HepG2 (cell line): ENCODE data around the gene SCAF4. TPM values are rescaled to one million over a fixed set of nuclear protein-coding genes. Genes with fewer than 3 reads are reported as not detected.

Source experiments
- ATAC-seq: fragments of 200-7000 bp; cut with Tn5 transposase; 3 replicates; pipeline ENCODE4 v1.9.1; 2020; ENCODE audit warnings: mild to moderate bottlenecking, moderate library complexity
- BruUV-seq: library from RNA; stranded (reverse); fragments of 400-500 nt; replicated peaks from 2 replicates; lab custom pipeline; 2021; lab: Mats Ljungman, UMichigan
- CTCF ChIA-PET: fragments of 300-600 bp; formaldehyde crosslinking; extraction: SDS; loops from one replicate; lab custom pipeline; 2021; ENCODE audit warnings: low total read pairs, inconsistent platforms, low intra/inter-chr PET ratio; lab: Yijun Ruan, JAX
- POLR2A ChIA-PET: fragments of 350-600 bp; sonication (Branson Sonifier 250); formaldehyde crosslinking; loops from one replicate; lab custom pipeline; 2020; ENCODE audit warnings: antibody characterized with exemption, inconsistent platforms; lab: Yijun Ruan, JAX
- DNase-seq: peaks from one replicate; pipeline ENCODE4 v3.0.0-alpha.2; 2015; ENCODE audit warnings: low spot score
- FAIRE-seq: peaks from 3 replicates; lab custom pipeline; 2011; peaks lifted over from hg19 to GRCh38; lab: Jason Lieb, UNC
- H2AFZ ChIP-seq: one replicate; pipeline ENCODE4 v1.6.1; 2011; ENCODE audit warnings: low read length, inconsistent platforms
- H3K27ac ChIP-seq: fragments of 300-600 bp; 3 replicates; pipeline ENCODE4 v1.8.0; 2011; ENCODE audit warnings: mixed run types, mild to moderate bottlenecking, mixed read lengths, low read length, inconsistent platforms; ENCODE audit not compliant: insufficient read depth; ENCODE audit errors: extremely low read length
- H3K27me3 ChIP-seq, 2 experiments: fragments of 200-600 bp in 1 of 2; 2 replicates in 1 of 2; 3 replicates in 1 of 2; pipeline versions ENCODE4 v1.6.0 to v1.8.0; 2011; ENCODE audit warnings: low read length in 2 of 2, mild to moderate bottlenecking in 2 of 2, moderate library complexity in 2 of 2, inconsistent platforms in 1 of 2; ENCODE audit not compliant: insufficient read depth in 2 of 2, control insufficient read depth in 1 of 2
- H3K36me3 ChIP-seq, 2 experiments: fragments of 200-600 bp in 1 of 2; replicated peaks in 1 of 2; 2 replicates in 1 of 2; 3 replicates in 1 of 2; pipeline versions ENCODE4 v1.5.1 to v1.8.0; 2011; ENCODE audit warnings: low read length in 2 of 2, inconsistent platforms in 1 of 2; ENCODE audit not compliant: insufficient read depth in 2 of 2, control insufficient read depth in 1 of 2
- H3K4me1 ChIP-seq: 2 replicates; pipeline ENCODE4 v1.5.1; 2012; ENCODE audit warnings: low read length, inconsistent platforms; ENCODE audit not compliant: insufficient read depth
- H3K4me2 ChIP-seq: 2 replicates; pipeline ENCODE4 v1.6.0; 2011; ENCODE audit warnings: low read depth, low read length, inconsistent platforms
- H3K4me3 ChIP-seq, 3 experiments: fragments of 200-600 bp in 1 of 3; sonication (generic), shearing (Covaris generic) in 1 of 3; replicated peaks in 1 of 3; 2 replicates each; pipeline ENCODE4 v1.5.1; 2011 to 2016; ENCODE audit warnings: low read length in 3 of 3, inconsistent platforms in 2 of 3, low read depth in 2 of 3, mild to moderate bottlenecking in 2 of 3, control low read depth in 1 of 3, mixed read lengths in 1 of 3; ENCODE audit not compliant: insufficient read depth in 1 of 3
- H3K79me2 ChIP-seq: one replicate; pipeline ENCODE4 v1.6.1; 2011; ENCODE audit warnings: low read length, inconsistent platforms; ENCODE audit not compliant: insufficient read depth
- H3K9ac ChIP-seq: 2 replicates; pipeline ENCODE4 v1.6.0; 2011; ENCODE audit warnings: mild to moderate bottlenecking, low read depth, low read length, inconsistent platforms; ENCODE audit not compliant: insufficient read depth
- H3K9me3 ChIP-seq: 2 replicates; pipeline ENCODE4 v1.5.1; 2012; ENCODE audit warnings: mild to moderate bottlenecking, low read length
- H4K20me1 ChIP-seq: 2 replicates; pipeline ENCODE4 v1.6.0; 2011; ENCODE audit warnings: inconsistent platforms, mild to moderate bottlenecking, low read length, moderate library complexity; ENCODE audit not compliant: insufficient read depth
- ASH2L ChIP-seq: fragments of 300-600, 200-600 bp; sonication (generic); IDR thresholded peaks from 2 replicates; pipeline ENCODE4 v1.7.0; 2017; ENCODE audit warnings: low read depth, mild to moderate bottlenecking, moderate library complexity, mixed read lengths, low read length; ENCODE audit not compliant: insufficient read length
- GABPA ChIP-seq, 2 experiments: IDR thresholded peaks; 2 replicates each; pipeline ENCODE4 v1.6.1; 2011 to 2016; ENCODE audit warnings: low read depth in 2 of 2, low read length in 1 of 2, missing biosample characterization in 1 of 2, missing genetic modification characterization in 1 of 2
- HOXA7 ChIP-seq: sonication (generic); formaldehyde crosslinking; IDR thresholded peaks from 2 replicates; pipeline ENCODE4 v1.8.1; 2022; ENCODE audit warnings: mild to moderate bottlenecking, missing genetic modification reagents, moderate library complexity
- MBNL3 ChIP-seq: fragments of 250-450 bp; sonication (Bioruptor Pico); conservative IDR thresholded peaks from 2 replicates; pipeline ENCODE4 v1.8.0; 2022; ENCODE audit warnings: mild to moderate bottlenecking, inconsistent platforms
- MEIS2 ChIP-seq: sonication (generic); formaldehyde crosslinking; IDR thresholded peaks from 2 replicates; pipeline ENCODE4 v1.9.0; 2021; ENCODE audit warnings: mild to moderate bottlenecking, missing genetic modification reagents
- NFYB ChIP-seq: sonication (generic); formaldehyde crosslinking; IDR thresholded peaks from 2 replicates; pipeline ENCODE4 v1.4.0; 2020; ENCODE audit warnings: missing genetic modification reagents
- PRDM10 ChIP-seq: sonication (generic); formaldehyde crosslinking; IDR thresholded peaks from 2 replicates; pipeline ENCODE4 v1.4.0; 2020; ENCODE audit warnings: low read depth, missing genetic modification reagents
- TGIF2 ChIP-seq: IDR thresholded peaks from 2 replicates; pipeline ENCODE4 v1.6.1; 2016; ENCODE audit warnings: control low read depth, missing compliant biosample characterization
- TSC22D2 ChIP-seq: sonication (generic); formaldehyde crosslinking; IDR thresholded peaks from 2 replicates; pipeline ENCODE4 v1.5.1; 2020; ENCODE audit warnings: missing genetic modification reagents, mild to moderate bottlenecking, borderline replicate concordance
- ZBTB10 ChIP-seq: sonication (generic); formaldehyde crosslinking; IDR thresholded peaks from 2 replicates; pipeline ENCODE4 v1.4.0; 2020; ENCODE audit warnings: missing genetic modification reagents, borderline replicate concordance
- ZBTB44 ChIP-seq: sonication (generic); formaldehyde crosslinking; IDR thresholded peaks from 2 replicates; pipeline ENCODE4 v1.4.0; 2020; ENCODE audit warnings: missing genetic modification reagents
- ZFP1 ChIP-seq: IDR thresholded peaks from 2 replicates; pipeline ENCODE4 v1.6.1; 2016
- ZNF124 ChIP-seq: sonication (generic); formaldehyde crosslinking; IDR thresholded peaks from 2 replicates; pipeline ENCODE4 v1.4.0; 2020; ENCODE audit warnings: missing genetic modification reagents
- ZNF232 ChIP-seq: sonication (generic); formaldehyde crosslinking; IDR thresholded peaks from 2 replicates; pipeline ENCODE4 v1.4.0; 2020; ENCODE audit warnings: missing genetic modification reagents, borderline replicate concordance
- ZNF432 ChIP-seq: sonication (generic); formaldehyde crosslinking; IDR thresholded peaks from 2 replicates; pipeline ENCODE4 v1.5.0; 2020; ENCODE audit warnings: missing genetic modification reagents, mild to moderate bottlenecking, borderline replicate concordance
- ZNF550 ChIP-seq: sonication (generic); formaldehyde crosslinking; IDR thresholded peaks from 2 replicates; pipeline ENCODE4 v1.4.0; 2020; ENCODE audit warnings: mild to moderate bottlenecking, missing genetic modification reagents, borderline replicate concordance
- WGBS: methylation state at CpG from one replicate; pipeline ENCODE4 v1.1.6; 2017; ENCODE audit warnings: low lambda C conversion rate; 5-methylcytosine and 5-hydroxymethylcytosine counted together
- in situ Hi-C: cut with HindIII; loops from 2 replicates; pipeline ENCODE4 v1.10.0; 2017; ENCODE audit warnings: low pct_unique_long_range_greater_than_20kb; ENCODE audit not compliant: extremely low pct_ligation_motif_present
- intact Hi-C: fragments of 100-400 bp; cut with micrococcal nuclease; formaldehyde crosslinking; loops from one replicate; pipeline ENCODE4 v1.10.0; 2022; ENCODE audit not compliant: unreplicated experiment
- polyA plus RNA-seq, 8 experiments: library from polyadenylated mRNA; depleted of rRNA in 3 of 8; stranded (reverse) in 7 of 8; unstranded in 1 of 8; fragments of >200 nt; fragmentation: Illumina TruSeq in 4 of 8; extraction: Trizol in 4 of 8; gene quantifications; 2 replicates each; pipeline versions ENCODE4 v1.2.1 to v1.2.3, GENCODE V29; 2011 to 2016; ENCODE audit warnings: low read depth in 4 of 8, missing spikeins in 1 of 8, mixed read lengths in 1 of 8; ENCODE audit not compliant: insufficient read depth in 1 of 8
- total RNA-seq, 5 experiments: library from RNA; depleted of rRNA; stranded (reverse); fragments of >200 nt; fragmentation: Illumina TruSeq; extraction: Trizol; gene quantifications; 2 replicates each; pipeline ENCODE4 v1.2.3, GENCODE V29; 2016; ENCODE audit warnings: low read depth in 1 of 5

The SCAF4 gene
- total and polyA plus RNA-seq, 2 of the 13 experiments (the other 11 are each of a cell fraction or from before 2014, with no cell fraction given): 9.1 to 11.5 TPM

- no peak for TF ChIP-seq ZBTB10 (CRISPR knock-in tag)
- no peak for TF ChIP-seq ZFP1
Observed at GRCh38 chr21:31675960-31676359, 56.0 kb downstream of the SCAF4 start (continued).

- Histone ChIP-seq H3K9ac (no peak overlapping the region), H3K36me3 (peaks cover 3 to 29% of the 10 kb centered on the region in 2 experiments), H3K9me3 (no peaks in the 10 kb centered on the region), H2AFZ (no peak overlapping the region), H3K79me2 (no peaks in the 10 kb centered on the region), H3K27me3 (no peaks in the 10 kb centered on the region), H3K4me3 (no peak overlapping the region), H3K27ac (no peak overlapping the region), H3K4me2 (no peak overlapping the region), H4K20me1 (no peaks in the 10 kb centered on the region; the same call in 1 of the 2 replicates), H3K4me1 (no peaks in the 10 kb centered on the region)
- intact Hi-C loops (no loop called here), in situ Hi-C loops (no loop called here)
- ATAC-seq (no peak), FAIRE-seq (no peak), DNase-seq (no peak)
- POLR2A ChIA-PET: no interaction called here
- CTCF ChIA-PET: no interaction called here
- no TSS peak for BruUV-seq
- WGBS: 95% methylated on average over 7 of the region's 7 CpGs
- TF ChIP-seq ASH2L (no peak), GABPA (IDR thresholded peaks at IDR 0.05; ENCODE audit: low read depth, low read length) (no peak), GABPA (CRISPR knock-in tag; IDR thresholded peaks at IDR 0.05; ENCODE audit: low read depth) (no peak), TSC22D2 (CRISPR knock-in tag) (no peak), ZNF550 (CRISPR knock-in tag) (no peak), MEIS2 (CRISPR knock-in tag) (no peak), TGIF2 (no peak), ZNF124 (CRISPR knock-in tag) (no peak), NFYB (CRISPR knock-in tag) (no peak), ZNF432 (CRISPR knock-in tag) (no peak), ZBTB44 (CRISPR knock-in tag) (no peak), ZNF232 (CRISPR knock-in tag) (no peak), MBNL3 (CRISPR knock-in tag) (no peak), HOXA7 (CRISPR knock-in tag) (no peak), PRDM10 (CRISPR knock-in tag) (no peak)
Observed at GRCh38 chr21:31675318-31675717, 56.6 kb downstream of the SCAF4 start.
